Mucosa of descending colon (tissue), 3 donors: ENCODE measurements around the gene EFTUD2. TPM values are rescaled to one million over a fixed set of nuclear protein-coding genes. Genes with fewer than 3 reads are reported as not detected.

Experiments
- ATAC-seq: fragments of 200-7000 bp; cut with Tn5 transposase; one replicate; pipeline ENCODE4 v1.9.1; 2020; ENCODE audit warnings: mild to moderate bottlenecking, moderate library complexity
- DNase-seq, 3 donors: peaks; one replicate each; pipeline ENCODE4 v3.0.0-alpha.2; 2020
- H3K36me3 ChIP-seq: fragments of 200-600 bp; one replicate; pipeline ENCODE4 v1.8.0; 2021; ENCODE audit warnings: low read depth, mild to moderate bottlenecking
- H3K4me1 ChIP-seq: fragments of 200-600 bp; one replicate; pipeline ENCODE4 v1.8.0; 2021; ENCODE audit warnings: low read depth, mild to moderate bottlenecking
- H3K4me3 ChIP-seq: fragments of 200-600 bp; one replicate; pipeline ENCODE4 v1.8.0; 2021; ENCODE audit warnings: mild to moderate bottlenecking
- H3K9me3 ChIP-seq: fragments of 200-600 bp; one replicate; pipeline ENCODE4 v1.8.0; 2021; ENCODE audit warnings: mild to moderate bottlenecking
- intact Hi-C, 2 donors: fragments of 100-400 bp; cut with DNase I in 1 of 2; cut with micrococcal nuclease in 1 of 2; formaldehyde crosslinking; loops; one replicate each; pipeline versions ENCODE4 v1.11.0 to v1.11.1; 2022; cut with DNase I, micrococcal nuclease
- total RNA-seq, 3 donors: library from RNA; stranded (reverse); fragmentation: NEBNext Ultra II Directional in 2 of 3; extraction: Animal tissue kit (Norgen Biotek cat#: 25700) in 2 of 3; gene quantifications; one replicate each; pipeline versions ENCODE4 v1.2.1 to v1.2.4, GENCODE V29; 2021 to 2023
- TF ChIP-seq, protein P1 (sequence below): fragments of 200-600 bp; IDR thresholded peaks from one replicate; pipeline ENCODE4 v1.8.0; 2022; ENCODE audit warnings: antibody characterized with exemption, mild to moderate bottlenecking
- donor health status: DM: no; HTN: no; CAD: no; lungs with moderate emphysema.
- donor health status: DM: no; HTN: no; CAD: no.
- donor health status: DM: no; HTN: yes; CAD: no.

Gene EFTUD2
- total RNA-seq, 3 donors from 2014 or later: 66.3 to 88.1 (median 82.0) TPM

- peaks cover 5% of the 10 kb centered on the region for H3K36me3 ChIP-seq
- ATAC-seq (no peak), DNase-seq (no peak)
- intact Hi-C loops: loop anchor here in 1 of 2 donors (2.0 kb wide), 1 partner anchor 91 kb away; no protein-coding TSS in a partner anchor
- no peaks in the 10 kb centered on the region for H3K4me1 ChIP-seq
- no peaks in the 10 kb centered on the region for H3K9me3 ChIP-seq
- H3K4me3 ChIP-seq: no peak overlapping the region
- TF ChIP-seq, protein P1, sequence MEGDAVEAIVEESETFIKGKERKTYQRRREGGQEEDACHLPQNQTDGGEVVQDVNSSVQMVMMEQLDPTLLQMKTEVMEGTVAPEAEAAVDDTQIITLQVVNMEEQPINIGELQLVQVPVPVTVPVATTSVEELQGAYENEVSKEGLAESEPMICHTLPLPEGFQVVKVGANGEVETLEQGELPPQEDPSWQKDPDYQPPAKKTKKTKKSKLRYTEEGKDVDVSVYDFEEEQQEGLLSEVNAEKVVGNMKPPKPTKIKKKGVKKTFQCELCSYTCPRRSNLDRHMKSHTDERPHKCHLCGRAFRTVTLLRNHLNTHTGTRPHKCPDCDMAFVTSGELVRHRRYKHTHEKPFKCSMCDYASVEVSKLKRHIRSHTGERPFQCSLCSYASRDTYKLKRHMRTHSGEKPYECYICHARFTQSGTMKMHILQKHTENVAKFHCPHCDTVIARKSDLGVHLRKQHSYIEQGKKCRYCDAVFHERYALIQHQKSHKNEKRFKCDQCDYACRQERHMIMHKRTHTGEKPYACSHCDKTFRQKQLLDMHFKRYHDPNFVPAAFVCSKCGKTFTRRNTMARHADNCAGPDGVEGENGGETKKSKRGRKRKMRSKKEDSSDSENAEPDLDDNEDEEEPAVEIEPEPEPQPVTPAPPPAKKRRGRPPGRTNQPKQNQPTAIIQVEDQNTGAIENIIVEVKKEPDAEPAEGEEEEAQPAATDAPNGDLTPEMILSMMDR: no peak
These were observed 33.3 kb downstream of the EFTUD2 start for GRCh38 chr17:44865931-44866330.

GRCh38 chr17:44865231-44865660 is 34.0 kb downstream of the EFTUD2 start:
- H3K4me1 ChIP-seq: no peaks in the 10 kb centered on the region
- DNase-seq (peak in 2 of 3 donors; percentile 37 to 80), ATAC-seq (peak; percentile 84)
- H3K36me3 ChIP-seq: peaks cover 7% of the 10 kb centered on the region
- H3K4me3 ChIP-seq: no peak overlapping the region
- no peaks in the 10 kb centered on the region for H3K9me3 ChIP-seq
- intact Hi-C loops: loop anchor here in 1 of 2 donors (2.0 kb wide), 1 partner anchor 90 kb away; no protein-coding TSS in a partner anchor
- TF ChIP-seq, protein P1: peak; percentile 67

DNA sequence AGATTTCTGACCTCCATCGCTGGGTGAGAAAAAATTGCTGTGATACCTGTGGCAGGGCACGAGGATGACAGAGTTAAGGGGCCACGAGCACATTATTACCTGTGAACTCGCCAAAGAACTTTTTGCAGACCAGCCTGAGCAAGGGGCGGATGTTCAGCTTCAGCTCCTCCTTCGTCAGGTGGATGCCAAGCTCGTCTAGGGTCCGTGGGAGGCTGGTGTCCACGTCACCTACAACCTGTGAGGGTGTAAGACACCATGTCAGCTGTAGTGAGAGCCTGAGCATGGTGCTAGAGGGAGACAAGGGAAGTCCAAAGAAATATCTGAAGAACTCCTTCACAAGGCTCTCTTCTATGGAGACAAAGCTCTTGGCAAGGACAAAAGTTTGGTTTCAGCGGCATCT is 34.4 kb downstream of the EFTUD2 start:
- Histone ChIP-seq H3K36me3 (peaks cover 9% of the 10 kb centered on the region), H3K9me3 (no peaks in the 10 kb centered on the region), H3K4me3 (no peak overlapping the region), H3K4me1 (no peaks in the 10 kb centered on the region)
- ATAC-seq (no peak), DNase-seq (no peak)
- TF ChIP-seq, protein P1: no peak
- intact Hi-C loops: loop anchor here in 1 of 2 donors (2.0 kb wide), 1 partner anchor 90 kb away; no protein-coding TSS in a partner anchor

DNA sequence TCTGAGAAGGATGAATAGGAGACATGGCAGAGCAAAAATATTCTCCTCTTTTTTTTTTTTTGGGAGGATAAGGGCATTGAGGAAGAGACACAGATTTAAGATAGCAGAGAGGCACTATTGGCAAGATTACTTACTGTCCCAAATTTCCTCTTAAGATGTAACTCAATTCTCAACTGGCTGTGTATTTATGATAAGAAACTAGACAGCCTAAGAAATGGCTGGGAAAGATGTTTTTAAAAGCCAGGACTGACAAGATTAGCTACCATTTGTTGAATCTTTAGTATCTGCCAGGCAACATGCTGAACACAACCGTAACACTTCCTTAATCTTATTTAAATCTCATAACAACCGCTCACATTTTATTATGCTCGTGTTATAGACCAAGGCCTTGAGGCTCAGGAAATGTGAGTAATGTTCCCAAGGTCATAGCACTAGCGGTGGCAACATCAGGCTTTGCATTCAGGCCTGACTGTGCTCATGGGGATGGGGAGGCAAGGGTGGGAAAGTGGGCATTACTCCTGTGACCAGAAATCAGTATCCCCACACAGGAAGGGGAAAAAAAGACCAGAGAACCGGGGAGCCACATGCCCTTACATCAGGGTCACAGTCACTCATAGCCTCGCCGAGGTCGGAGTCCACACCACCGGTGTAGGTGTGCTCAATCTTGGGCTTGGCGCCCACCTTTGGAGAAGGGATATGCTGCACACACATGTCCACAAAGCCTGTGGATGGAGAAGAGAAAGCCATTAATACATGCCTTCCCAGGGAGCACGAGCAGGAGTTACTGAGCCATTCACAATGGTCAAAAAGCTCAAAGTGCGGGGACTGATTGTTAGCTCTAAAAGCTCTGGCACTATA is 36.0 kb downstream of the EFTUD2 start:
- intact Hi-C loops: no loop called here
- ATAC-seq: no peak

DNA sequence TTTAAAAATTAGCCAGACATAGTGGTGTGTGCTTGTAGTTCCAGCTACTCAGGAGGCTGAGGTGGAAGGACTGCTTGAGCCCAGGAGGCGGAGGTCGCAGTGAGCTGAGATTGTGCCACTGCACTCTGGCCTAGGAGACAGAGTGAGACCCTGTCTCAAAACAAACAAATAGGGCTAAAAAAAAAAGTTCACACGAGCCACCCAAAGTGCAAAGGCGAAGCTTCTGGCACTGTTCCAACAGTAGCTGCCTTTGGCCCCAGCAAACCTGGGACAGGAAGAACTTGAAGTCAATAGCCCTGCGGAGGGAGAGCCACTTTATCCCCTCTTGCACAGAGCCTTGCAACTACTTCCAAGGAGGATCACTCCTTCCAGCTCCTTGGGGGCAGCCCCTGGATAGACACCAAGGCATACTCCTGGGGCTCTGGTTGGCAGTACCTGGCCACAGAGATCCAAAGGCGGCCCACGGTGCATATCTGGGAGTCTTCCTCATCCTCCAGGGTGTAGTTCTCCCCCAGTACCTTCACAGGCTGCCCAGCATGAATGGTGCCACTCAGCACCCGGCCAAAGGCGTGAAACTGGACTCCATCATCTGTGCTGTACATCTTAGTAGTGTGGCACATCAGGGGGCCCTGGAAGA is 36.8 kb downstream of the EFTUD2 start:
- Histone ChIP-seq H3K4me3 (no peak overlapping the region), H3K9me3 (no peaks in the 10 kb centered on the region), H3K4me1 (no peaks in the 10 kb centered on the region), H3K36me3 (peaks cover 12% of the 10 kb centered on the region)
- no peak for ATAC-seq
- intact Hi-C loops: no loop called here
- TF ChIP-seq, protein P1: no peak
- DNase-seq: no peak

More for the DNA sequence above, 36.0 kb downstream of the EFTUD2 start:
- DNase-seq: no peak
- no peaks in the 10 kb centered on the region for H3K4me1 ChIP-seq
- H3K4me3 ChIP-seq: no peak overlapping the region
- no peaks in the 10 kb centered on the region for H3K9me3 ChIP-seq
- TF ChIP-seq, protein P1: no peak
- H3K36me3 ChIP-seq: peaks cover 12% of the 10 kb centered on the region
